ENCODE measurements around the gene ARHGAP20.
A peak's percentile ranks its signal among the peaks of the same experiment; 100 is the strongest.

Gene ARHGAP20

GRCh38 chr11:110724358-110724757, 12.1 kb upstream of the ARHGAP20 start:
- no peak for ATAC-seq
- TF ChIP-seq SNAI2 (CRISPR knock-in tag; IDR thresholded peaks at IDR 0.05) = no peak
- TF ChIP-seq TOX (CRISPR knock-in tag; IDR thresholded peaks at IDR 0.05; ENCODE audit: borderline replicate concordance) = no peak
- no peak for TF ChIP-seq RARB (CRISPR knock-in tag; IDR thresholded peaks at IDR 0.05)
- no peak for TF ChIP-seq ZC3H10 (CRISPR knock-in tag; IDR thresholded peaks at IDR 0.05)
- no peak for TF ChIP-seq ZNF565 (CRISPR knock-in tag; conservative IDR thresholded peaks at IDR 0.05; ENCODE audit: low read depth)
- no peak for TF ChIP-seq ZNF8 (CRISPR knock-in tag; IDR thresholded peaks at IDR 0.05)
- no peak for TF ChIP-seq CSDC2 (CRISPR knock-in tag; IDR thresholded peaks at IDR 0.05)
- TF ChIP-seq ZNF70 (CRISPR knock-in tag; IDR thresholded peaks at IDR 0.05) = no peak
- no peak for TF ChIP-seq CREB5 (CRISPR knock-in tag; IDR thresholded peaks at IDR 0.05; ENCODE audit: low read depth)
- no peak for TF ChIP-seq GLIS3 (CRISPR knock-in tag; IDR thresholded peaks at IDR 0.05)
- no peak for TF ChIP-seq ARNTL (CRISPR knock-in tag; IDR thresholded peaks at IDR 0.05; ENCODE audit: borderline replicate concordance, low read depth)
- no peak for TF ChIP-seq OSR1 (CRISPR knock-in tag; IDR thresholded peaks at IDR 0.05)
- no peak for TF ChIP-seq TCF4 (CRISPR knock-in tag; IDR thresholded peaks at IDR 0.05; ENCODE audit: borderline replicate concordance)
- TF ChIP-seq PATZ1 (CRISPR knock-in tag; IDR thresholded peaks at IDR 0.05; ENCODE audit: borderline replicate concordance) = no peak
- TF ChIP-seq ZFP30 (CRISPR knock-in tag; IDR thresholded peaks at IDR 0.05) = no peak
- no peak for TF ChIP-seq CSRNP3 (CRISPR knock-in tag; IDR thresholded peaks at IDR 0.05)
- no peak for TF ChIP-seq TSHZ2 (CRISPR knock-in tag; IDR thresholded peaks at IDR 0.05)

- peak; percentile 85 for ATAC-seq
- TF ChIP-seq ESRRG (CRISPR knock-in tag; IDR thresholded peaks at IDR 0.05) = no peak
- TF ChIP-seq ARNTL (CRISPR knock-in tag; IDR thresholded peaks at IDR 0.05; ENCODE audit: borderline replicate concordance, low read depth) = no peak
- peak; percentile 74 for TF ChIP-seq ISL1 (CRISPR knock-in tag; IDR thresholded peaks at IDR 0.05)
- TF ChIP-seq CSRNP3 (CRISPR knock-in tag; IDR thresholded peaks at IDR 0.05) = no peak
- peak; percentile 88; the same call in 1 of the 2 replicates for TF ChIP-seq POU6F1 (CRISPR knock-in tag; IDR thresholded peaks at IDR 0.05; ENCODE audit: borderline replicate concordance, low read depth)
- peak; percentile 62; the same call in 1 of the 2 replicates for TF ChIP-seq TCF4 (CRISPR knock-in tag; IDR thresholded peaks at IDR 0.05; ENCODE audit: borderline replicate concordance)
- no peak for TF ChIP-seq GLIS3 (CRISPR knock-in tag; IDR thresholded peaks at IDR 0.05)
- no peak for TF ChIP-seq ZNF565 (CRISPR knock-in tag; conservative IDR thresholded peaks at IDR 0.05; ENCODE audit: low read depth)
- no peak for TF ChIP-seq OSR1 (CRISPR knock-in tag; IDR thresholded peaks at IDR 0.05)
- no peak for TF ChIP-seq CREB5 (CRISPR knock-in tag; IDR thresholded peaks at IDR 0.05; ENCODE audit: low read depth)
- peak; percentile 95 for TF ChIP-seq ZC3H10 (CRISPR knock-in tag; IDR thresholded peaks at IDR 0.05)
- TF ChIP-seq TOX (CRISPR knock-in tag; IDR thresholded peaks at IDR 0.05; ENCODE audit: borderline replicate concordance) = peak; percentile 80; the same call in 1 of the 2 replicates
- no peak for TF ChIP-seq ZNF8 (CRISPR knock-in tag; IDR thresholded peaks at IDR 0.05)
- no peak for TF ChIP-seq TSHZ2 (CRISPR knock-in tag; IDR thresholded peaks at IDR 0.05)
Observed at GRCh38 chr11:110720431-110721275, 8.4 kb upstream of the ARHGAP20 start.

All from SK-N-SH treated with all-trans-retinoic acid at 6 μM for 48 hours (cell line).